GM10248 (cell line): ENCODE results near the gene SSBP3.

Experiments used
- CTCF ChIA-PET: fragments of 300-600 bp; sonication (Branson Sonifier 250); formaldehyde crosslinking; extraction: SDS; loops from one replicate; lab custom pipeline; 2021; ENCODE audit warnings: antibody characterized with exemption; lab: Yijun Ruan, JAX
- POLR2A ChIA-PET: fragments of 350-650 bp; sonication (Branson Sonifier 250); formaldehyde crosslinking; extraction: SDS; loops from one replicate; lab custom pipeline; 2020; ENCODE audit warnings: antibody characterized with exemption; lab: Yijun Ruan, JAX
- DNase-seq: peaks from one replicate; pipeline ENCODE4 v3.0.0; 2012; ENCODE audit errors: extremely low spot score
- TF ChIP-seq, protein P1 (sequence below): IDR thresholded peaks from 2 replicates; pipeline ENCODE4 v1.5.1; 2012; ENCODE audit warnings: mild to moderate bottlenecking, low read depth; ENCODE audit errors: extremely low read depth, missing control alignments, control extremely low read depth

SSBP3 gene

DNA sequence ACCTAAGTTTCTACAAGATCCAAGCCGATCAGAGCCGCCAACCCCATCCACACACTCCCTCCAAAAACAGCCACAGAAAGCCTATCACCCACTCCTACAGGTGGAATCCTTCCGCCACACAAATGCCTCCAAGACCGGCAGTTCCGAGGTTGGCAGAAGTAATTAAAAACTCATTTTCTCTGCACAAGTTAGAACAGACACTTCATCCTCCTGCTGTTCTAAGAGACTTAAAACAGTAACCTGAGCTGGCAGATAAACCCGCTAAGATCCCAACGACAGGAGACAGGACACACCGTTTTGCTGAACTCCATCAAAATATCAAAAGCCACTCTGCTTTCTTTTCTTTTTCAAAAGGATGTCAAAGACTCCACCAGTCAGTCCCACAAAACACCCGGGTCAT, 2.8 kb downstream of the SSBP3 start:
- TF ChIP-seq, protein P1, sequence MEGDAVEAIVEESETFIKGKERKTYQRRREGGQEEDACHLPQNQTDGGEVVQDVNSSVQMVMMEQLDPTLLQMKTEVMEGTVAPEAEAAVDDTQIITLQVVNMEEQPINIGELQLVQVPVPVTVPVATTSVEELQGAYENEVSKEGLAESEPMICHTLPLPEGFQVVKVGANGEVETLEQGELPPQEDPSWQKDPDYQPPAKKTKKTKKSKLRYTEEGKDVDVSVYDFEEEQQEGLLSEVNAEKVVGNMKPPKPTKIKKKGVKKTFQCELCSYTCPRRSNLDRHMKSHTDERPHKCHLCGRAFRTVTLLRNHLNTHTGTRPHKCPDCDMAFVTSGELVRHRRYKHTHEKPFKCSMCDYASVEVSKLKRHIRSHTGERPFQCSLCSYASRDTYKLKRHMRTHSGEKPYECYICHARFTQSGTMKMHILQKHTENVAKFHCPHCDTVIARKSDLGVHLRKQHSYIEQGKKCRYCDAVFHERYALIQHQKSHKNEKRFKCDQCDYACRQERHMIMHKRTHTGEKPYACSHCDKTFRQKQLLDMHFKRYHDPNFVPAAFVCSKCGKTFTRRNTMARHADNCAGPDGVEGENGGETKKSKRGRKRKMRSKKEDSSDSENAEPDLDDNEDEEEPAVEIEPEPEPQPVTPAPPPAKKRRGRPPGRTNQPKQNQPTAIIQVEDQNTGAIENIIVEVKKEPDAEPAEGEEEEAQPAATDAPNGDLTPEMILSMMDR = no peak
- no peak for DNase-seq
- ChIA-PET POLR2A (no interaction called here), CTCF (interaction anchor here (1.0 to 1.4 kb wide), 2 partner anchors 32 to 282 kb away, joined by 3 read pairs; no protein-coding TSS in a partner anchor)

DNA sequence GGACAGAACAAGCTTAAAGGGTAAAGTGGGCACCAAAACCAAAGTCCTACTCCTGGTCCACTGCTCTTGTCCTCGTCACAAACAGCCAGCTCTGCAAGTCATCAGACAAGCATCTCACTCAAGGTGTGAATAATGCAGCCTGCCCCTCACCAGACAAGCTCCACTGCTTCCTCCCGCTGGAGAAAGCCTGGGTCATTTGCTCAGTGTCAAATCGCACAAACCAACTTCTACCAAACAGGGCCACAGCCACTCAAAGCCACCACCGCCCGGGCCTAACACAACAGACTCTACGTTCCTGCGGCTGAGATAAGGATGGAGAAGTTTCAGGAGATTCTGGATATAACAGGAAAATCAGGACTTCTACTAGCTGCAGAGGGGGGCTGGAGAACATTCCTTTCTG, 3.3 kb downstream of the SSBP3 start:
- DNase-seq = no peak
- ChIA-PET CTCF (interaction anchor here (1.0 to 1.4 kb wide), 2 partner anchors 32 to 282 kb away, joined by 3 read pairs; no protein-coding TSS in a partner anchor), POLR2A (no interaction called here)
- TF ChIP-seq, protein P1 = no peak

- DNase-seq = no peak
- POLR2A ChIA-PET = no interaction called here
- CTCF ChIA-PET = interaction anchor here (1.3 kb wide), 1 partner anchor 11 kb away, joined by 4 read pairs; no protein-coding TSS in a partner anchor
- TF ChIP-seq, protein P1 = no peak
Observed at GRCh38 chr1:54401799-54402198, 4.4 kb downstream of the SSBP3 start.

DNA sequence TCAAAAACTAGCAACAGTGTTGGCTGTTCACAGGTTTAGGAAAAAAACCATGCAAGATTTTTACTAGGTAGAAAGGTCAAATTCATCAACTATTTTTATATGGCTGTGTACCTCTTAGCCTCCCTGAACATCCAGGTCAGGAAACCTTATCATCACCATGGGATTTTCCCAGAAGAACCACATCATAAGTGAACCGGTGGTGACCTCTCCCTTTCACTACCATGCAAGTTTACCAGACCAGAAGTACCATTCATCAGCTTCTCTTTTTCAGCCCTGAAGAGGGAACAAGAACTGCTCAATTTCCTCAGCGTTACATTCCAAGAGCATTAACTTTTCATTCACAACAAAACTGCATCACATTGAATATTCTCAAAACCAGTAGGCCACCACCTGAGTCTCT, 5.9 kb downstream of the SSBP3 start:
- TF ChIP-seq, protein P1 = peak; percentile 0
- CTCF ChIA-PET = no interaction called here
- POLR2A ChIA-PET = no interaction called here
- peak; percentile 50 for DNase-seq

GRCh38 chr1:54399765-54400164, 6.4 kb downstream of the SSBP3 start:
- ChIA-PET CTCF (no interaction called here), POLR2A (no interaction called here)
- TF ChIP-seq, protein P1 = no peak
- DNase-seq = no peak

GRCh38 chr1:54398963-54399528, 7.1 kb downstream of the SSBP3 start:
- ChIA-PET POLR2A (no interaction called here), CTCF (no interaction called here)
- TF ChIP-seq, protein P1 = no peak
- no peak for DNase-seq
